A549 (cell line): Measurements from ENCODE around the gene GSTM3. TPM values are rescaled to one million over a fixed set of nuclear protein-coding genes. Genes with fewer than 3 reads are reported as not detected.

Experiments
- ATAC-seq, 2 experiments: fragments of 200-7000 bp in 1 of 2; fragments of >200 bp in 1 of 2; cut with Nextera tagmentation in 1 of 2; cut with Tn5 transposase in 1 of 2; 3 replicates each; pipeline versions ENCODE4 v1.8.0 to v1.9.1; 2018 to 2020; ENCODE audit warnings: mild to moderate bottlenecking in 1 of 2, moderate library complexity in 1 of 2
- CTCF ChIA-PET: fragments of 300-600 bp; sonication (Branson Sonifier 250); formaldehyde crosslinking; extraction: SDS; loops from one replicate; lab custom pipeline; 2021; ENCODE audit warnings: antibody characterized with exemption, inconsistent platforms; lab: Yijun Ruan, JAX
- POLR2A ChIA-PET: fragments of 350-600 bp; formaldehyde crosslinking; extraction: SDS; loops from one replicate; lab custom pipeline; 2021; ENCODE audit warnings: antibody characterized with exemption, inconsistent platforms; lab: Yijun Ruan, JAX
- DNase-seq, 2 experiments: peaks; one replicate each; pipeline versions ENCODE4 v3.0.0 to v3.0.0-alpha.2; 2011 to 2016; ENCODE audit warnings: low read depth in 1 of 2, low spot score in 1 of 2
- FAIRE-seq: peaks from 2 replicates; lab custom pipeline; 2011; peaks lifted over from hg19 to GRCh38; lab: Jason Lieb, UNC
- H3K27ac ChIP-seq, 2 experiments: fragments of >200 bp; sonication (Bioruptor Twin); formaldehyde crosslinking; 3 replicates each; pipeline ENCODE4 v1.5.1; 2016 to 2017
- H3K4me1 ChIP-seq: fragments of >200 bp; sonication (Bioruptor Twin); formaldehyde crosslinking; 3 replicates; pipeline ENCODE4 v1.6.1; 2016
- H3K4me2 ChIP-seq: fragments of >200 bp; sonication (Bioruptor Twin); formaldehyde crosslinking; 3 replicates; pipeline ENCODE4 v1.6.1; 2016
- H3K4me3 ChIP-seq: fragments of >200 bp; sonication (Bioruptor Twin); formaldehyde crosslinking; 3 replicates; pipeline ENCODE4 v1.5.1; 2016
- H3K9me3 ChIP-seq: fragments of >200 bp; sonication (Bioruptor Twin); formaldehyde crosslinking; 3 replicates; pipeline ENCODE4 v1.6.1; 2016
- CBX2 ChIP-seq: fragments of 200-600 bp; sonication (generic); IDR thresholded peaks from 2 replicates; pipeline ENCODE4 v1.6.1; 2016; ENCODE audit warnings: low read depth, mild to moderate bottlenecking, borderline replicate concordance
- CHD4 ChIP-seq: fragments of 200-600 bp; sonication (generic); IDR thresholded peaks from 2 replicates; pipeline ENCODE4 v1.6.1; 2016; ENCODE audit warnings: antibody characterized with exemption, mild to moderate bottlenecking, borderline replicate concordance
- CTCF ChIP-seq: fragments of >200 bp; sonication (Bioruptor Twin); formaldehyde crosslinking; IDR thresholded peaks from 3 replicates; pipeline ENCODE4 v1.5.1; 2016
- ELK1 ChIP-seq: fragments of 150-350 bp; IDR thresholded peaks from 2 replicates; pipeline ENCODE4 v1.6.1; 2014; ENCODE audit warnings: low read depth, mild to moderate bottlenecking, low read length
- ESRRA ChIP-seq: fragments of 150-350 bp; IDR thresholded peaks from 2 replicates; pipeline ENCODE4 v1.6.1; 2014; ENCODE audit warnings: mild to moderate bottlenecking, low read length, borderline replicate concordance
- FOSB ChIP-seq: fragments of 250-450 bp; sonication (Bioruptor Pico); IDR thresholded peaks from 2 replicates; pipeline ENCODE4 v1.5.0; 2020; ENCODE audit warnings: mild to moderate bottlenecking, moderate library complexity
- FOSL2 ChIP-seq, 2 experiments: fragments of 450-650 bp in 1 of 2; fragments of >200 bp in 1 of 2; sonication (Bioruptor Twin) in 1 of 2; formaldehyde crosslinking; IDR thresholded peaks; 2 replicates each; pipeline versions ENCODE4 v1.5.0 to v1.6.1; 2016 to 2020; ENCODE audit warnings: mild to moderate bottlenecking in 1 of 2, moderate library complexity in 1 of 2
- FOXS1 ChIP-seq: fragments of 250-450 bp; sonication (Bioruptor Pico); IDR thresholded peaks from 2 replicates; pipeline ENCODE4 v1.5.0; 2020; ENCODE audit warnings: mild to moderate bottlenecking, moderate library complexity
- GATA3 ChIP-seq: IDR thresholded peaks from 2 replicates; pipeline ENCODE4 v1.6.1; 2012; ENCODE audit warnings: borderline replicate concordance
- HOXA7 ChIP-seq: fragments of 250-450 bp; sonication (Bioruptor Pico); IDR thresholded peaks from 2 replicates; pipeline ENCODE4 v1.5.0; 2020; ENCODE audit warnings: mild to moderate bottlenecking, moderate library complexity
- JUNB ChIP-seq: fragments of >200 bp; sonication (Bioruptor Twin); formaldehyde crosslinking; IDR thresholded peaks from 2 replicates; pipeline ENCODE4 v1.6.1; 2016
- KDM5A ChIP-seq: fragments of 200-600 bp; sonication (generic); IDR thresholded peaks from 2 replicates; pipeline ENCODE4 v1.6.1; 2016; ENCODE audit warnings: antibody characterized with exemption, mild to moderate bottlenecking
- MAFK ChIP-seq: fragments of 450-650 bp; IDR thresholded peaks from 2 replicates; pipeline ENCODE4 v1.6.1; 2014; ENCODE audit not compliant: partially characterized antibody
- MAX ChIP-seq: IDR thresholded peaks from 2 replicates; pipeline ENCODE4 v1.6.1; 2012
- MAZ ChIP-seq: fragments of 150-350 bp; IDR thresholded peaks from 2 replicates; pipeline ENCODE4 v1.6.1; 2014; ENCODE audit warnings: antibody characterized with exemption, low read depth, low read length, borderline replicate concordance
- PBX3 ChIP-seq: IDR thresholded peaks from 2 replicates; pipeline ENCODE4 v1.6.1; 2012
- RAD21 ChIP-seq, 2 experiments: fragments of >200 bp in 1 of 2; sonication (Bioruptor Twin) in 1 of 2; formaldehyde crosslinking in 1 of 2; IDR thresholded peaks in 1 of 2; conservative IDR thresholded peaks in 1 of 2; 2 replicates in 1 of 2; 3 replicates in 1 of 2; pipeline ENCODE4 v1.6.1; 2012 to 2018; ENCODE audit warnings: inconsistent platforms in 1 of 2
- RCOR1 ChIP-seq: fragments of 150-350 bp; IDR thresholded peaks from 2 replicates; pipeline ENCODE4 v1.6.1; 2014; ENCODE audit warnings: antibody characterized with exemption, low read length, low read depth
- RNF2 ChIP-seq: fragments of 200-600 bp; sonication (generic); IDR thresholded peaks from 2 replicates; pipeline ENCODE4 v1.6.1; 2016; ENCODE audit warnings: low read depth, mild to moderate bottlenecking, antibody characterized with exemption, moderate library complexity, borderline replicate concordance
- TFCP2L1 ChIP-seq: fragments of 250-450 bp; sonication (Bioruptor Pico); IDR thresholded peaks from 2 replicates; pipeline ENCODE4 v1.5.0; 2021; ENCODE audit warnings: mild to moderate bottlenecking
- TP53 ChIP-seq: fragments of 250-450 bp; sonication (Bioruptor Pico); IDR thresholded peaks from 2 replicates; pipeline ENCODE4 v1.5.0; 2021; ENCODE audit warnings: mild to moderate bottlenecking, moderate library complexity
- ZFP36 ChIP-seq: fragments of 450-650 bp; IDR thresholded peaks from 2 replicates; pipeline ENCODE4 v1.6.1; 2014; ENCODE audit warnings: borderline replicate concordance; ENCODE audit not compliant: partially characterized antibody
- ZNF302 ChIP-seq: fragments of 250-450 bp; sonication (Bioruptor Pico); IDR thresholded peaks from 2 replicates; pipeline ENCODE4 v1.9.0; 2021; ENCODE audit warnings: inconsistent platforms, mild to moderate bottlenecking, moderate library complexity
- ZSCAN20 ChIP-seq: fragments of 250-450 bp; sonication (Bioruptor Pico); IDR thresholded peaks from 2 replicates; pipeline ENCODE4 v1.8.0; 2022; ENCODE audit warnings: mild to moderate bottlenecking, moderate library complexity
- WGBS: methylation state at CpG from one replicate; pipeline ENCODE4 v1.1.6; 2017; ENCODE audit errors: missing lambda C conversion rate; 5-methylcytosine and 5-hydroxymethylcytosine counted together
- polyA plus RNA-seq, 4 experiments: library from polyadenylated mRNA; depleted of rRNA in 3 of 4; stranded (reverse); fragments of >200 nt; fragmentation: RNase III in 1 of 4; extraction: RNeasy Plus Mini Kit Qiagen cat#74134 plus additional on column Dnase treatment in 1 of 4; gene quantifications; 2 replicates in 3 of 4; 3 replicates in 1 of 4; pipeline ENCODE4 v1.2.3, GENCODE V29; 2011 to 2017

GSTM3 gene
- polyA plus RNA-seq, 2 of the 4 experiments (the other 2 are of a cell fraction): 43.0 to 55.7 TPM

- no peak overlapping the region for H3K4me3 ChIP-seq
- no peak overlapping the region for H3K27ac ChIP-seq
- no peak for TF ChIP-seq ESRRA
- no peak for TF ChIP-seq PBX3
- TF ChIP-seq HOXA7 (CRISPR knock-in tag): no peak
- no peak for TF ChIP-seq RAD21 (conservative IDR thresholded peaks at IDR 0.05 in 1 of 2, IDR thresholded peaks at IDR 0.05 in 1 of 2)
- TF ChIP-seq MAZ: no peak
- TF ChIP-seq ZSCAN20 (CRISPR knock-in tag): no peak
- no peak for TF ChIP-seq FOSL2 (IDR thresholded peaks at IDR 0.05)
- TF ChIP-seq FOSL2 (CRISPR knock-in tag; IDR thresholded peaks at IDR 0.05): no peak
- no peak for TF ChIP-seq MAX
- no peak for TF ChIP-seq FOSB (CRISPR knock-in tag)
- TF ChIP-seq GATA3: no peak
- no peak for TF ChIP-seq TFCP2L1
- TF ChIP-seq RNF2: no peak
- TF ChIP-seq ZNF302 (CRISPR knock-in tag): no peak
- no peak for TF ChIP-seq RCOR1
- no peak for TF ChIP-seq CHD4
- TF ChIP-seq KDM5A: no peak
- peaks cover 4% of the 10 kb centered on the region; the same call in 2 of the 3 replicates for H3K4me1 ChIP-seq
- no peaks in the 10 kb centered on the region for H3K9me3 ChIP-seq
- ATAC-seq (no peak), DNase-seq (no peak), FAIRE-seq (no peak)
- WGBS: 68% methylated on average over 11 of the region's 11 CpGs
- no peak overlapping the region for H3K4me2 ChIP-seq
- POLR2A ChIA-PET: interaction anchor here (1.1 kb wide), 1 partner anchor 215 kb away, joined by 3 read pairs; the partner anchor contains the start of gene AHCYL1
- CTCF ChIA-PET: interaction anchor here (9.9 to 28.1 kb wide), 3 partner anchors 118 to 211 kb away, joined by 103 to 969 read pairs (median 295); partner anchors contain the start of gene AHCYL1
Measured at GRCh38 chr1:109769330-109770078, 28.7 kb upstream of the GSTM3 start.

GRCh38 chr1:109768820-109769219, 28.0 kb upstream of the GSTM3 start:
- POLR2A ChIA-PET: no interaction called here
- CTCF ChIA-PET: interaction anchor here (9.9 to 28.1 kb wide), 3 partner anchors 118 to 211 kb away, joined by 103 to 969 read pairs (median 295); partner anchors contain the start of gene AHCYL1

More at GRCh38 chr1:109768820-109769219, 28.0 kb upstream of the GSTM3 start:
- WGBS: 90% methylated on average over 7 of the region's 7 CpGs
- TF ChIP-seq FOXS1 (CRISPR knock-in tag) (no peak), JUNB (no peak), RAD21 (conservative IDR thresholded peaks at IDR 0.05 in 1 of 2, IDR thresholded peaks at IDR 0.05 in 1 of 2) (no peak), ZFP36 (no peak), CBX2 (no peak), MAX (no peak), CTCF (no peak), TP53 (no peak), FOSB (CRISPR knock-in tag) (no peak), MAFK (no peak), ELK1 (no peak), CHD4 (no peak)
- DNase-seq: no peak
- no peak overlapping the region for H3K4me2 ChIP-seq
- H3K4me1 ChIP-seq: peaks cover 7% of the 10 kb centered on the region
- ATAC-seq: no peak
- no peak overlapping the region for H3K27ac ChIP-seq
- H3K9me3 ChIP-seq: no peaks in the 10 kb centered on the region
- no peak overlapping the region for H3K4me3 ChIP-seq
- FAIRE-seq: no peak
